Ramos (cell line): ENCODE data around the gene DNM1.

ENCODE experiments used
- in situ Hi-C: fragments of 300-500 bp; cut with MboI; formaldehyde crosslinking; loops from one replicate; pipeline ENCODE4 v1.14.3; 2022; ENCODE audit warnings: low sequenced_read_pairs; ENCODE audit not compliant: unreplicated experiment

DNM1 gene

DNA sequence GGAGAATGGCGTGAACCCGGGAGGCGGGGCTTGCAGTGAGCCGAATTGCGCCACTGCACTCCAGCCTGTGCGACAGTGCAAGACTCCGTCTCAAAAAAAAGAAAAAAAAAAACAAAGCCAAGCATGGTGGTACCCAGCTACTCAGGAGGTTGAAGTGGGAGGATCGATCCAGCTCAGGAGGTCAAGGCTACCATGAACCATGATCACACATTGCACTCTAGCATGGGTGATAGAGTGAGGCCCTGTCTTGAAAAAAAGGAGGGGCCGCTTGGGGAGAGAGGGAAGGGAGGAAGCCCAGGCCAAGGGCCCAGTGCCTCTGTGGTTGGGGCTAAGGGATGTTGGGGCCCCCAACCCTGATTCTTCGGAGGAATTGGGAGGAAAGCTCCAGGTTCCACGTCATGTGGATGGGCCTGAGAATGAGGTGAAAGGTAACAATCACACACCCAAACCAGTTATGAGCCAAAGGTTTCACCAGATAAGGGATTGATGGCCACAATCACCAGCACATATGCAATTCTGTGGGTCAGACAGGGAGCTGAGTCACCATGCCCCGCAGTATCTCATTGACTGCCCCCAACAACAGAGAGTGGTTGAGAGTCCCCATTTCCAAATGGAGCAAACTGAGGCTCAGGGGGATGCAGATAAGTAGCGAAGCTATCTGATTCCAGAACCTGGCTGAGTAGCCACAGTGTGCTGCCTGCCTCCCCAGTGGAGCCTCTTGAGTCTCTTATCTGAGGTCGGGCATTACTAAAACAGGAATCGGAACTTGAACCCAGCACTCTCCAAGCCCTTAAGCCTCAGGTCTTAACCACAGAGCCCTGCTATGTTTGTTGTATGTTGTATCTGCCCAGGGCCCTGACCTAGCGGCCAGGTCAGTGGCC, 93.4 kb downstream of the DNM1 start:
- in situ Hi-C loops: loop anchor here (10.0 kb wide), 1 partner anchor 118 kb away; no protein-coding TSS in a partner anchor

DNA sequence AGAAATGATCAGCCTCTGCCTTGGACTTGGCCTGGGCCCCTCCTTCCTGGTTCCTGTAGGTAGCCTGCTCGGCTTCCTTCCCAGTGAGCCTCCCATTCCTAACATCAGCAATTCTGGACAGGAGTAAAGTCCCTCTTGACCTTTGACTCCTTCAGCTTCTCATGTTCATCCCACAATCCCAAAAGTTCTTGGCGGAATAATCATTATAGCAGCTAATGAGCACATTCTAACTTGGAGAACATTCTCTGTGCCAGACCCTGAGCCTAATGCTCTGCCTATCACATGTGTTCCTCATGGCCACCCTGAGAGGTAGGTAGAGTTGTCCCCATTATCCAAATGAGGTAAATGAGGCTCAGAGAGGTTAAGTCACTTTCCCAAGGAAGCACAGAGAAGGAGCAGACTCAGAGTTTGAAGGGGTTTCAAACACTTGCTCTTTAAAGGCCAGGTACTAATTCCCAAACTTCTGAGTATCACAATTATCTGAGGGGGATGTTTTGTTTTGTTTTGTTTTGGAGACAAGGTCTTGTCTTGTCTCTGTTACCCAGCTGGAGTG, 94.1 kb downstream of the DNM1 start:
- in situ Hi-C loops: loop anchor here (10.0 kb wide), 1 partner anchor 118 kb away; no protein-coding TSS in a partner anchor

DNA sequence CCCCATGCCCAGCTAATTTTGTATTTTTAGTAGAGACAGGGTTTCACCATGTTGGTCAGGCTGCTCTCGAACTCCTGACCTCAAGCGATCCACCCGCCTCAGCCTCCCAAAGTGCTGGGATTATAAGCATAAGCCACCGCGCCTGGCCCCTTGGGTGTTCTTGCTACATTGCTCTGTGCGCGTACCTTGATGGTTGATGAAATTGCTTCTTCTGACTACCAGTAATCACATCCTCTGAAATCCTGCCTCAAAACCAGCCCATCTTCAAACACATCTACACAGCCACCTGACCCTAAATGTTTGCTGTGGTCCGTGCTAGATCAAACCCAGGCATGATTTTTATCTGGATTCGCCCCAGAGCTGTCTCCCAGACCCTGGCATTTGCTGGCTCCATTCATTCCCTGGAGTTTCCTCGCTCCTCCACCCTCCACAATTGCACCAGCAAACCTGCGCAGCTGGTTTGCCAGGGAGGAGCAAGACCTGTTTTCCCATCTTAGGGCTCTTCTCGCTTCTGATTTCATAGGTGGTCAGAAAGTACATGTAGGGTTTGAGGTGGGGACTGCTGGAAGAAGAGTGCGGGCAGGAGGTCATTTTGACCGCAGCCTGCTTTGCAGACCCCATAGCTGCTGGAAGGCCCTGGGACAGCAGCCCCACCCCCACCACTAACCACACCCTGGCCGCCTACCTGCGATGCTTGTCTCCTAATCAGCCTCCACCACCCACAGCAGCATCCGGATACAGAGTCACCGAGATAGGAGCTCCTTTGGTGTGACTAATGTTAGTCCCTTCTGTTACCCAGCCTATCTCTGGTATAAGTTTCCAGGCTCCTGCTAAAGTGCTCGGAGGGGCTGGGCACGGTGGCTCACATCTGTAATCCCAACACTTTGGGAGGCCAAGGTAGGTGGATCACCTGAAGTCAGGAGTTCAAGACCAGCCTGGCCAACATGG, 95.6 kb downstream of the DNM1 start:
- in situ Hi-C loops: loop anchor here (10.0 kb wide), 1 partner anchor 116 kb away; no protein-coding TSS in a partner anchor

DNA sequence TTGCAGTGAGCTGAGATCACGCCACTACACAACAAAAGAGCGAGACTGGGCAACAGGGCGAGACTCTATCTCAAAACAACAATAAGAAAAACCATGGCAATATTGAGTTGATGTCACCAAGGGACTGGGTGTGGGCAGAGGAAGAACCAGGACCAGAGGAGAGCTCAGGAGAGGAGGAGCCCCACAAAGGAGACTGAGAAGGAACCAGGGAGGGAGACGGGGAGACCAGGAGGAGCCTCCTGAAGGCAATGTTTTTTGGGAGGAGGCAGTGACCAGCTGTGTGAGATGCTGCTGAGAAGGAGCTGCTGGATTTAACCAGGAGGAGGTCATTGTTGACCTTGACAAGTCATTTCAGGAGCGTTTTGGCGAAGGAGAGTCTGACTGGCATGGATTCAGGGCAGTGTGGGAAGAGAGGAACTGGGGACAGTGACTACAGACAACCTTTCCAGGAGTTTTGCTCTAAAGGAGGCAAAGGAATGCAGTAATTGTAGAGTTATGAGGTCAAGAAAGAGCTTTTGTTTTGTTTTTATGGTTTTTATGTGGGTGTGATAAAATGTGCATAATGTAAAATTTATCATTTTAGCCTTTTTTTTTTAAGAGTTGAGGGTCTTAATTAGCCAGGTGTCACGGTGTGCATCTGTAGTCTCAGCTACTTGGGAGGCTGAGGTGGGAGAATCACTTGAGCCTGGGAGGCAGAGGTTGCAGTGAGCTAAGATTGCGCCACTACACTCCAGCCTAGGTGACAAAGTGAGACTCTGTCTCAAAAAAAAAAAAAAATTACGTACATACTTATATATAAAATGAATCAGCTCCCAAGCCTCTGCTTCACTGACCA, 101.2 kb downstream of the DNM1 start:
- in situ Hi-C loops: no loop called here
